ENCODE results near the gene PRSS35.

GRCh38 chr6:83511901-83512681 is at the start of gene PRSS35:
- TF ChIP-seq CTCF (IDR thresholded peaks at IDR 0.05) (no peak), EZH2 (IDR thresholded peaks at IDR 0.05; ENCODE audit: borderline replicate concordance, insufficient read depth, low read depth, low read length, poor library complexity, severe bottlenecking) (no peak)
